K562 (cell line): ENCODE measurements around the gene SEC14L1. TPM values are rescaled to one million over a fixed set of nuclear protein-coding genes. Genes with fewer than 3 reads are reported as not detected.

Source experiments
- ATAC-seq: fragments of 200-7000 bp; cut with Tn5 transposase; 3 replicates; pipeline ENCODE4 v1.9.1; 2020; ENCODE audit warnings: moderate library complexity
- BruUV-seq: library from RNA; stranded (reverse); fragments of 400-500 nt; replicated peaks from 2 replicates; lab custom pipeline; 2021; lab: Mats Ljungman, UMichigan
- CTCF ChIA-PET: fragments of 300-600 bp; formaldehyde crosslinking; extraction: SDS; loops from one replicate; lab custom pipeline; 2021; ENCODE audit warnings: low intra/inter-chr PET ratio; lab: Yijun Ruan, JAX
- POLR2A ChIA-PET: fragments of 300-600, 350-650 bp; sonication (Branson Sonifier 250); formaldehyde crosslinking; extraction: SDS; loops from one replicate; lab custom pipeline; 2021; ENCODE audit warnings: antibody characterized with exemption, inconsistent platforms; lab: Yijun Ruan, JAX
- DNase-seq, 4 experiments: peaks; one replicate each; pipeline versions ENCODE4 v3.0.0 to v3.0.0-alpha.2; 2011 to 2018; ENCODE audit warnings: low spot score in 3 of 4, mixed read lengths in 3 of 4; ENCODE audit errors: extremely low read depth in 1 of 4
- FAIRE-seq: peaks from 2 replicates; lab custom pipeline; 2011; peaks lifted over from hg19 to GRCh38; lab: Jason Lieb, UNC
- H2AFZ ChIP-seq: 2 replicates; pipeline ENCODE4 v1.6.0; 2011; ENCODE audit warnings: low read depth, low read length, control low read depth, inconsistent platforms
- H3K27ac ChIP-seq: fragments of 200-600 bp; 3 replicates; pipeline ENCODE4 v1.8.0; 2011; ENCODE audit warnings: low read depth, mild to moderate bottlenecking, control low read depth, inconsistent platforms, low read length, moderate library complexity, mixed read lengths; ENCODE audit errors: extremely low read depth
- H3K27me3 ChIP-seq, 2 experiments: fragments of 300-600 bp in 1 of 2; 2 replicates in 1 of 2; 3 replicates in 1 of 2; pipeline versions ENCODE4 v1.6.0 to v1.8.0; 2011; ENCODE audit warnings: inconsistent platforms in 2 of 2, low read length in 2 of 2, mild to moderate bottlenecking in 1 of 2, mixed read lengths in 1 of 2, moderate library complexity in 1 of 2; ENCODE audit not compliant: control insufficient read depth in 2 of 2, insufficient read depth in 2 of 2
- H3K36me3 ChIP-seq: fragments of 300-600 bp; 3 replicates; pipeline ENCODE4 v1.8.0; 2011; ENCODE audit warnings: mild to moderate bottlenecking, low read length, inconsistent platforms; ENCODE audit not compliant: control insufficient read depth, insufficient read depth
- H3K4me1 ChIP-seq, 2 experiments: fragments of 200-600 bp in 1 of 2; replicated peaks in 1 of 2; 2 replicates in 1 of 2; 3 replicates in 1 of 2; pipeline versions ENCODE4 v1.5.1 to v1.8.0; 2011; ENCODE audit warnings: inconsistent platforms in 2 of 2, low read length in 2 of 2, mild to moderate bottlenecking in 1 of 2, mixed read lengths in 1 of 2, moderate library complexity in 1 of 2; ENCODE audit not compliant: control insufficient read depth in 2 of 2, insufficient read depth in 2 of 2
- H3K4me2 ChIP-seq: 2 replicates; pipeline ENCODE4 v1.6.1; 2011; ENCODE audit warnings: low read length, control low read depth, inconsistent platforms, mixed read lengths; ENCODE audit not compliant: insufficient read depth
- H3K4me3 ChIP-seq: fragments of 200-600 bp; sonication (generic), shearing (Covaris generic); 2 replicates; pipeline ENCODE4 v1.5.1; 2016; ENCODE audit warnings: control low read depth, inconsistent platforms
- H3K79me2 ChIP-seq: fragments of 200-600 bp; 3 replicates; pipeline ENCODE4 v1.8.0; 2011; ENCODE audit warnings: low read length, inconsistent platforms; ENCODE audit not compliant: control insufficient read depth, insufficient read depth
- H3K9ac ChIP-seq, 2 experiments: 2 replicates each; pipeline versions ENCODE4 v1.6.0 to v1.6.1; 2011; ENCODE audit warnings: low read depth in 2 of 2, low read length in 2 of 2, control low read depth in 1 of 2, inconsistent platforms in 1 of 2, mild to moderate bottlenecking in 1 of 2, mixed read lengths in 1 of 2; ENCODE audit not compliant: insufficient read depth in 1 of 2
- H3K9me1 ChIP-seq: one replicate; pipeline ENCODE4 v1.6.0; 2011; ENCODE audit warnings: inconsistent platforms, mild to moderate bottlenecking, low read length, moderate library complexity; ENCODE audit not compliant: control insufficient read depth, insufficient read depth
- H3K9me3 ChIP-seq: replicated peaks from 2 replicates; pipeline ENCODE4 v1.5.1; 2011; ENCODE audit warnings: low read depth, low read length, inconsistent platforms; ENCODE audit not compliant: control insufficient read depth, insufficient read depth
- H4K20me1 ChIP-seq: replicated peaks from 2 replicates; pipeline ENCODE4 v1.6.1; 2011; ENCODE audit warnings: low read length, inconsistent platforms, mixed read lengths; ENCODE audit not compliant: control insufficient read depth, insufficient read depth
- BMI1 ChIP-seq: fragments of 150-350 bp; IDR thresholded peaks from 2 replicates; pipeline ENCODE4 v1.6.1; 2014; ENCODE audit warnings: low read length
- BRD9 ChIP-seq: fragments of 450-650 bp; IDR thresholded peaks from 2 replicates; pipeline ENCODE4 v1.6.1; 2018; ENCODE audit warnings: low read depth; ENCODE audit not compliant: partially characterized antibody
- HNRNPH1 ChIP-seq: fragments of 200-400 bp; formaldehyde crosslinking; optimal IDR thresholded peaks from 2 replicates; pipeline ENCODE3; 2017; ENCODE audit warnings: low read depth, mild to moderate bottlenecking, low read length, moderate library complexity
- NCOA1 ChIP-seq: fragments of 450-650 bp; IDR thresholded peaks from 2 replicates; pipeline ENCODE4 v1.6.1; 2016; ENCODE audit warnings: low read depth
- PHF20 ChIP-seq: fragments of 450-650 bp; IDR thresholded peaks from 2 replicates; pipeline ENCODE4 v1.6.1; 2018; ENCODE audit not compliant: partially characterized antibody
- TGIF2 ChIP-seq: sonication (generic); formaldehyde crosslinking; IDR thresholded peaks from 2 replicates; pipeline ENCODE4 v1.8.1; 2022; ENCODE audit warnings: mild to moderate bottlenecking, missing genetic modification reagents, moderate library complexity
- ZC3H4 ChIP-seq: sonication (generic); formaldehyde crosslinking; IDR thresholded peaks from 2 replicates; pipeline ENCODE4 v1.9.0; 2021; ENCODE audit warnings: missing genetic modification reagents, borderline replicate concordance
- ZNF224 ChIP-seq: sonication (generic); formaldehyde crosslinking; IDR thresholded peaks from 2 replicates; pipeline ENCODE4 v1.8.0; 2022; ENCODE audit warnings: mild to moderate bottlenecking, missing genetic modification reagents
- ZNF584 ChIP-seq: fragments of 200-800 bp; sonication (Bioruptor generic); IDR thresholded peaks from 2 replicates; pipeline ENCODE4 v1.6.1; 2016; ENCODE audit warnings: low read depth, mild to moderate bottlenecking, missing genetic modification characterization, missing compliant biosample characterization
- WGBS: fragments of 100-300 bp; shearing (Covaris generic); methylation state at CpG from one replicate; pipeline ENCODE4 v1.1.6; 2016; ENCODE audit warnings: low coverage, mixed read lengths; ENCODE audit not compliant: insufficient coverage; ENCODE audit errors: missing lambda C conversion rate; 5-methylcytosine and 5-hydroxymethylcytosine counted together
- in situ Hi-C: fragments of 300-500 bp; cut with MboI; formaldehyde crosslinking; loops from 4 replicates; pipeline ENCODE4 v1.15.0; 2018; ENCODE audit warnings: inconsistent platforms, mixed read lengths
- intact Hi-C: fragments of 100-400 bp; cut with micrococcal nuclease; formaldehyde crosslinking; loops from 2 replicates; pipeline ENCODE4 v1.14.2; 2022
- polyA plus RNA-seq, 8 experiments: library from polyadenylated mRNA; depleted of rRNA in 4 of 8; stranded (reverse) in 5 of 8; unstranded in 3 of 8; fragments of >200 nt; fragmentation: Nextera tagmentation in 2 of 8; fragmentation: Illumina TruSeq in 1 of 8; extraction: Ambion mirVana in 2 of 8; extraction: Trizol in 1 of 8; gene quantifications; 2 replicates each; pipeline versions ENCODE4 v1.2.1 to v1.2.3, GENCODE V29; 2011 to 2014; ENCODE audit warnings: inconsistent platforms in 1 of 8, missing spikeins in 1 of 8
- total RNA-seq, 7 experiments: library from RNA; depleted of rRNA in 6 of 7; stranded (reverse); fragments of >200 nt in 6 of 7; fragmentation: Illumina TruSeq in 2 of 7; extraction: Trizol in 2 of 7; gene quantifications; 2 replicates each; pipeline versions ENCODE4 v1.2.1 to v1.2.3, GENCODE V29; 2011 to 2021; ENCODE audit warnings: low replicate concordance in 1 of 7
- TF ChIP-seq, protein P1 (sequence below): sonication (generic); formaldehyde crosslinking; IDR thresholded peaks from 2 replicates; pipeline ENCODE4 v1.8.1; 2023; ENCODE audit warnings: mild to moderate bottlenecking, missing genetic modification reagents
- TF ChIP-seq, protein P2 (sequence below): sonication (generic); formaldehyde crosslinking; IDR thresholded peaks from 2 replicates; pipeline ENCODE4 v1.8.1; 2023; ENCODE audit warnings: missing genetic modification reagents, mild to moderate bottlenecking, borderline replicate concordance
- TF ChIP-seq, protein P3 (sequence below): fragments of 450-650 bp; IDR thresholded peaks from 2 replicates; pipeline ENCODE4 v1.7.1; 2018; ENCODE audit warnings: mild to moderate bottlenecking, low read depth; ENCODE audit not compliant: partially characterized antibody

The SEC14L1 gene
- total and polyA plus RNA-seq, 9 of the 15 experiments (the other 6 are each of a cell fraction or from before 2014, with no cell fraction given): 3.1 to 39.7 (median 15.2) TPM

DNA sequence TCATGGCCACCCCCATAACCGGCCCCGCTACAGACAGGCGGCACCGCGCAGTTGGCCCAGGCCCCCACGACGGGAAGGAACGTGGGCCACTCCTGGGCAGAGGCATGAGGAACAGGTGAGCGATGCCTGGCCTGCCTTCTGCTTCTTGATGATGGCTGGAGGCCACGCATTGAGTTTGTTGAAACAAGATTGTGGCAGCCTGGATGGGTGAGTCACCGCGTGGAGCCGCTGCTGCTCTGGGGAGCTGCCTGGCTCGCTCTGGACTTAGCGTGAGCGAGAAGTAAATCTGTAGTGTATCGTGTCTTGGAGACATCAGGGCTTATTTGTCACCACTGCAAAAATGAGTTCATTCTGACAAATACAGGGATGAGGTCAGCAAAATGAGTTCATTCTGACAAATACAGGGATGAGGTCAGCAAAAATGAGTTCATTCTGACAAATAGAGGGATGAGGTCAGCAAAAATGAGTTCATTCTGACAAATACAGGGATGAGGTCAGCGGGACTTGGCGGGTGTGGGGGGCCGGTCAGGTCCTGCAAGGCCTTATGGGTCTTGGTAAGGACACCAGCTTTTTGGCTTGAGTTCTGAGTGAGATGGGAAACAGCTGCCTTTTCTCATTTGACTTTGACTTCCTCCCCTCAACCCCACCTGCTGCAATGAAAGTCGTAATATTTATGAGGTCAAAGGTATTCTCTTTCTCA is 93.0 kb downstream of the SEC14L1 start:
- H3K79me2 ChIP-seq: no peaks in the 10 kb centered on the region
- no peak overlapping the region for H3K4me2 ChIP-seq
- in situ Hi-C loops (no loop called here), intact Hi-C loops (no loop called here)
- peak overlapping the region in 1 of 2 experiments; percentile 31; a peak in 1 of 4 replicates for H3K9ac ChIP-seq
- H2AFZ ChIP-seq: peak overlapping the region; percentile 67
- ChIA-PET POLR2A (interaction anchor here (1.3 kb wide), 1 partner anchor 145 kb away, joined by 5 read pairs; no protein-coding TSS in a partner anchor), CTCF (interaction anchor here (0.6 kb wide), 1 partner anchor 137 kb away, joined by 6 read pairs; no protein-coding TSS in a partner anchor)
- no TSS peak for BruUV-seq
- 56% methylated on average over 21 of the region's 21 CpGs for WGBS
- ATAC-seq (peak; percentile 90), FAIRE-seq (peak; percentile 90), DNase-seq (peak; percentile 68 to 83 (median 74))
- H3K9me3 ChIP-seq: peaks cover 10% of the 10 kb centered on the region
- H3K27me3 ChIP-seq: no peaks in the 10 kb centered on the region
- H4K20me1 ChIP-seq: no peaks in the 10 kb centered on the region
- H3K36me3 ChIP-seq: no peaks in the 10 kb centered on the region
- peaks cover 3 to 11% of the 10 kb centered on the region in 2 experiments; a peak in 4 of 5 replicates for H3K4me1 ChIP-seq
- H3K9me1 ChIP-seq: no peaks in the 10 kb centered on the region
- H3K27ac ChIP-seq: peak overlapping the region; percentile 84; the same call in 2 of the 3 replicates
- H3K4me3 ChIP-seq: no peak overlapping the region
- TF ChIP-seq ZNF584 (CRISPR knock-in tag): no peak
- no peak for TF ChIP-seq BRD9
- TF ChIP-seq BMI1: no peak
- TF ChIP-seq ZC3H4 (CRISPR knock-in tag): no peak
- TF ChIP-seq ZNF224: no peak
- no peak for TF ChIP-seq TGIF2
- TF ChIP-seq, protein P1, sequence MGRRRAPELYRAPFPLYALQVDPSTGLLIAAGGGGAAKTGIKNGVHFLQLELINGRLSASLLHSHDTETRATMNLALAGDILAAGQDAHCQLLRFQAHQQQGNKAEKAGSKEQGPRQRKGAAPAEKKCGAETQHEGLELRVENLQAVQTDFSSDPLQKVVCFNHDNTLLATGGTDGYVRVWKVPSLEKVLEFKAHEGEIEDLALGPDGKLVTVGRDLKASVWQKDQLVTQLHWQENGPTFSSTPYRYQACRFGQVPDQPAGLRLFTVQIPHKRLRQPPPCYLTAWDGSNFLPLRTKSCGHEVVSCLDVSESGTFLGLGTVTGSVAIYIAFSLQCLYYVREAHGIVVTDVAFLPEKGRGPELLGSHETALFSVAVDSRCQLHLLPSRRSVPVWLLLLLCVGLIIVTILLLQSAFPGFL: no peak
- TF ChIP-seq PHF20: no peak
- TF ChIP-seq, protein P2, sequence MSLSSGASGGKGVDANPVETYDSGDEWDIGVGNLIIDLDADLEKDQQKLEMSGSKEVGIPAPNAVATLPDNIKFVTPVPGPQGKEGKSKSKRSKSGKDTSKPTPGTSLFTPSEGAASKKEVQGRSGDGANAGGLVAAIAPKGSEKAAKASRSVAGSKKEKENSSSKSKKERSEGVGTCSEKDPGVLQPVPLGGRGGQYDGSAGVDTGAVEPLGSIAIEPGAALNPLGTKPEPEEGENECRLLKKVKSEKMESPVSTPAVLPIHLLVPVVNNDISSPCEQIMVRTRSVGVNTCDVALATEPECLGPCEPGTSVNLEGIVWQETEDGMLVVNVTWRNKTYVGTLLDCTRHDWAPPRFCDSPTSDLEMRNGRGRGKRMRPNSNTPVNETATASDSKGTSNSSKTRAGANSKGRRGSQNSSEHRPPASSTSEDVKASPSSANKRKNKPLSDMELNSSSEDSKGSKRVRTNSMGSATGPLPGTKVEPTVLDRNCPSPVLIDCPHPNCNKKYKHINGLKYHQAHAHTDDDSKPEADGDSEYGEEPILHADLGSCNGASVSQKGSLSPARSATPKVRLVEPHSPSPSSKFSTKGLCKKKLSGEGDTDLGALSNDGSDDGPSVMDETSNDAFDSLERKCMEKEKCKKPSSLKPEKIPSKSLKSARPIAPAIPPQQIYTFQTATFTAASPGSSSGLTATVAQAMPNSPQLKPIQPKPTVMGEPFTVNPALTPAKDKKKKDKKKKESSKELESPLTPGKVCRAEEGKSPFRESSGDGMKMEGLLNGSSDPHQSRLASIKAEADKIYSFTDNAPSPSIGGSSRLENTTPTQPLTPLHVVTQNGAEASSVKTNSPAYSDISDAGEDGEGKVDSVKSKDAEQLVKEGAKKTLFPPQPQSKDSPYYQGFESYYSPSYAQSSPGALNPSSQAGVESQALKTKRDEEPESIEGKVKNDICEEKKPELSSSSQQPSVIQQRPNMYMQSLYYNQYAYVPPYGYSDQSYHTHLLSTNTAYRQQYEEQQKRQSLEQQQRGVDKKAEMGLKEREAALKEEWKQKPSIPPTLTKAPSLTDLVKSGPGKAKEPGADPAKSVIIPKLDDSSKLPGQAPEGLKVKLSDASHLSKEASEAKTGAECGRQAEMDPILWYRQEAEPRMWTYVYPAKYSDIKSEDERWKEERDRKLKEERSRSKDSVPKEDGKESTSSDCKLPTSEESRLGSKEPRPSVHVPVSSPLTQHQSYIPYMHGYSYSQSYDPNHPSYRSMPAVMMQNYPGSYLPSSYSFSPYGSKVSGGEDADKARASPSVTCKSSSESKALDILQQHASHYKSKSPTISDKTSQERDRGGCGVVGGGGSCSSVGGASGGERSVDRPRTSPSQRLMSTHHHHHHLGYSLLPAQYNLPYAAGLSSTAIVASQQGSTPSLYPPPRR (CRISPR knock-in tag): 0 out of 2 replicates have a peak, but pooled peaks have one; percentile 73
- no peak for TF ChIP-seq HNRNPH1
- peak; percentile 97 for TF ChIP-seq NCOA1
- TF ChIP-seq, protein P3, sequence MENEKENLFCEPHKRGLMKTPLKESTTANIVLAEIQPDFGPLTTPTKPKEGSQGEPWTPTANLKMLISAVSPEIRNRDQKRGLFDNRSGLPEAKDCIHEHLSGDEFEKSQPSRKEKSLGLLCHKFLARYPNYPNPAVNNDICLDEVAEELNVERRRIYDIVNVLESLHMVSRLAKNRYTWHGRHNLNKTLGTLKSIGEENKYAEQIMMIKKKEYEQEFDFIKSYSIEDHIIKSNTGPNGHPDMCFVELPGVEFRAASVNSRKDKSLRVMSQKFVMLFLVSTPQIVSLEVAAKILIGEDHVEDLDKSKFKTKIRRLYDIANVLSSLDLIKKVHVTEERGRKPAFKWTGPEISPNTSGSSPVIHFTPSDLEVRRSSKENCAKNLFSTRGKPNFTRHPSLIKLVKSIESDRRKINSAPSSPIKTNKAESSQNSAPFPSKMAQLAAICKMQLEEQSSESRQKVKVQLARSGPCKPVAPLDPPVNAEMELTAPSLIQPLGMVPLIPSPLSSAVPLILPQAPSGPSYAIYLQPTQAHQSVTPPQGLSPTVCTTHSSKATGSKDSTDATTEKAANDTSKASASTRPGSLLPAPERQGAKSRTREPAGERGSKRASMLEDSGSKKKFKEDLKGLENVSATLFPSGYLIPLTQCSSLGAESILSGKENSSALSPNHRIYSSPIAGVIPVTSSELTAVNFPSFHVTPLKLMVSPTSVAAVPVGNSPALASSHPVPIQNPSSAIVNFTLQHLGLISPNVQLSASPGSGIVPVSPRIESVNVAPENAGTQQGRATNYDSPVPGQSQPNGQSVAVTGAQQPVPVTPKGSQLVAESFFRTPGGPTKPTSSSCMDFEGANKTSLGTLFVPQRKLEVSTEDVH: peak; percentile 66
